A549 (cell line): ENCODE results near the gene OR10AD1. TPM values are rescaled to one million over a fixed set of nuclear protein-coding genes. Genes with fewer than 3 reads are reported as not detected.

Experiments used
- ATAC-seq, 2 experiments: fragments of 200-7000 bp in 1 of 2; fragments of >200 bp in 1 of 2; cut with Nextera tagmentation in 1 of 2; cut with Tn5 transposase in 1 of 2; 3 replicates each; pipeline versions ENCODE4 v1.8.0 to v1.9.1; 2018 to 2020; ENCODE audit warnings: mild to moderate bottlenecking in 1 of 2, moderate library complexity in 1 of 2
- CTCF ChIA-PET: fragments of 300-600 bp; sonication (Branson Sonifier 250); formaldehyde crosslinking; extraction: SDS; loops from one replicate; lab custom pipeline; 2021; ENCODE audit warnings: antibody characterized with exemption, inconsistent platforms; lab: Yijun Ruan, JAX
- POLR2A ChIA-PET: fragments of 350-600 bp; formaldehyde crosslinking; extraction: SDS; loops from one replicate; lab custom pipeline; 2021; ENCODE audit warnings: antibody characterized with exemption, inconsistent platforms; lab: Yijun Ruan, JAX
- DNase-seq, 2 experiments: peaks; one replicate each; pipeline versions ENCODE4 v3.0.0 to v3.0.0-alpha.2; 2011 to 2016; ENCODE audit warnings: low read depth in 1 of 2, low spot score in 1 of 2
- FAIRE-seq: peaks from 2 replicates; lab custom pipeline; 2011; peaks lifted over from hg19 to GRCh38; lab: Jason Lieb, UNC
- H3K27ac ChIP-seq, 2 experiments: fragments of >200 bp; sonication (Bioruptor Twin); formaldehyde crosslinking; 3 replicates each; pipeline ENCODE4 v1.5.1; 2016 to 2017
- H3K4me1 ChIP-seq: fragments of >200 bp; sonication (Bioruptor Twin); formaldehyde crosslinking; 3 replicates; pipeline ENCODE4 v1.6.1; 2016
- H3K4me2 ChIP-seq: fragments of >200 bp; sonication (Bioruptor Twin); formaldehyde crosslinking; 3 replicates; pipeline ENCODE4 v1.6.1; 2016
- H3K4me3 ChIP-seq: fragments of >200 bp; sonication (Bioruptor Twin); formaldehyde crosslinking; 3 replicates; pipeline ENCODE4 v1.5.1; 2016
- H3K9me3 ChIP-seq: fragments of >200 bp; sonication (Bioruptor Twin); formaldehyde crosslinking; 3 replicates; pipeline ENCODE4 v1.6.1; 2016
- BHLHE40 ChIP-seq: IDR thresholded peaks from 2 replicates; pipeline ENCODE4 v1.6.1; 2012; ENCODE audit warnings: low read depth, low read length, inconsistent platforms
- CBX2 ChIP-seq: fragments of 200-600 bp; sonication (generic); IDR thresholded peaks from 2 replicates; pipeline ENCODE4 v1.6.1; 2016; ENCODE audit warnings: low read depth, mild to moderate bottlenecking, borderline replicate concordance
- CEBPB ChIP-seq, 2 experiments: fragments of >200 bp in 1 of 2; sonication (Bioruptor Twin) in 1 of 2; formaldehyde crosslinking in 1 of 2; IDR thresholded peaks; 2 replicates each; pipeline ENCODE4 v1.6.1; 2012 to 2016
- CHD4 ChIP-seq: fragments of 200-600 bp; sonication (generic); IDR thresholded peaks from 2 replicates; pipeline ENCODE4 v1.6.1; 2016; ENCODE audit warnings: antibody characterized with exemption, mild to moderate bottlenecking, borderline replicate concordance
- EHF ChIP-seq: fragments of 250-450 bp; sonication (Bioruptor Pico); IDR thresholded peaks from 2 replicates; pipeline ENCODE4 v1.5.0; 2020; ENCODE audit warnings: mild to moderate bottlenecking
- EP300 ChIP-seq, 2 experiments: fragments of >200 bp; sonication (Bioruptor Twin); formaldehyde crosslinking; IDR thresholded peaks; 2 replicates in 1 of 2; 3 replicates in 1 of 2; pipeline ENCODE4 v1.6.1; 2016 to 2017
- ESRRA ChIP-seq: fragments of 150-350 bp; IDR thresholded peaks from 2 replicates; pipeline ENCODE4 v1.6.1; 2014; ENCODE audit warnings: mild to moderate bottlenecking, low read length, borderline replicate concordance
- FOXS1 ChIP-seq: fragments of 250-450 bp; sonication (Bioruptor Pico); IDR thresholded peaks from 2 replicates; pipeline ENCODE4 v1.5.0; 2020; ENCODE audit warnings: mild to moderate bottlenecking, moderate library complexity
- HDAC2 ChIP-seq: fragments of 200-600 bp; sonication (generic); IDR thresholded peaks from 2 replicates; pipeline ENCODE4 v1.6.1; 2016
- HOXB13 ChIP-seq: fragments of 250-450 bp; sonication (Bioruptor Pico); IDR thresholded peaks from 2 replicates; pipeline ENCODE4 v1.5.0; 2020; ENCODE audit warnings: low read depth, mild to moderate bottlenecking, moderate library complexity
- HOXB5 ChIP-seq: fragments of 250-450 bp; sonication (Bioruptor Pico); IDR thresholded peaks from 2 replicates; pipeline ENCODE4 v1.5.0; 2020; ENCODE audit warnings: mild to moderate bottlenecking, moderate library complexity
- JUNB ChIP-seq: fragments of >200 bp; sonication (Bioruptor Twin); formaldehyde crosslinking; IDR thresholded peaks from 2 replicates; pipeline ENCODE4 v1.6.1; 2016
- KDM5A ChIP-seq: fragments of 200-600 bp; sonication (generic); IDR thresholded peaks from 2 replicates; pipeline ENCODE4 v1.6.1; 2016; ENCODE audit warnings: antibody characterized with exemption, mild to moderate bottlenecking
- MAFK ChIP-seq: fragments of 450-650 bp; IDR thresholded peaks from 2 replicates; pipeline ENCODE4 v1.6.1; 2014; ENCODE audit not compliant: partially characterized antibody
- MYC ChIP-seq: IDR thresholded peaks from 2 replicates; pipeline ENCODE4 v1.6.1; 2012; ENCODE audit warnings: mild to moderate bottlenecking, inconsistent platforms, low read length, improper control_type of control experiment, borderline replicate concordance
- NR3C1 ChIP-seq: fragments of >200 bp; sonication (Bioruptor Twin); formaldehyde crosslinking; IDR thresholded peaks from 3 replicates; pipeline ENCODE4 v1.6.1; 2017
- PHF8 ChIP-seq: fragments of 200-600 bp; sonication (generic); IDR thresholded peaks from 2 replicates; pipeline ENCODE4 v1.6.1; 2016; ENCODE audit warnings: low read depth, mild to moderate bottlenecking, antibody characterized with exemption, moderate library complexity, borderline replicate concordance
- RARB ChIP-seq: fragments of 250-450 bp; sonication (Bioruptor Pico); IDR thresholded peaks from 2 replicates; pipeline ENCODE4 v1.8.0; 2021; ENCODE audit warnings: mild to moderate bottlenecking, moderate library complexity
- RCOR1 ChIP-seq: fragments of 150-350 bp; IDR thresholded peaks from 2 replicates; pipeline ENCODE4 v1.6.1; 2014; ENCODE audit warnings: antibody characterized with exemption, low read length, low read depth
- RFX5 ChIP-seq: fragments of 450-650 bp; IDR thresholded peaks from 2 replicates; pipeline ENCODE4 v1.7.1; 2014; ENCODE audit warnings: antibody characterized with exemption, mild to moderate bottlenecking, moderate library complexity
- RNF2 ChIP-seq: fragments of 200-600 bp; sonication (generic); IDR thresholded peaks from 2 replicates; pipeline ENCODE4 v1.6.1; 2016; ENCODE audit warnings: low read depth, mild to moderate bottlenecking, antibody characterized with exemption, moderate library complexity, borderline replicate concordance
- TFCP2L1 ChIP-seq: fragments of 250-450 bp; sonication (Bioruptor Pico); IDR thresholded peaks from 2 replicates; pipeline ENCODE4 v1.5.0; 2021; ENCODE audit warnings: mild to moderate bottlenecking
- ZC3H11A ChIP-seq: fragments of 450-650 bp; IDR thresholded peaks from 2 replicates; pipeline ENCODE4 v1.6.1; 2014; ENCODE audit warnings: antibody characterized with exemption, mild to moderate bottlenecking
- ZFP36 ChIP-seq: fragments of 450-650 bp; IDR thresholded peaks from 2 replicates; pipeline ENCODE4 v1.6.1; 2014; ENCODE audit warnings: borderline replicate concordance; ENCODE audit not compliant: partially characterized antibody
- ZSCAN20 ChIP-seq: fragments of 250-450 bp; sonication (Bioruptor Pico); IDR thresholded peaks from 2 replicates; pipeline ENCODE4 v1.8.0; 2022; ENCODE audit warnings: mild to moderate bottlenecking, moderate library complexity
- WGBS: methylation state at CpG from one replicate; pipeline ENCODE4 v1.1.6; 2017; ENCODE audit errors: missing lambda C conversion rate; 5-methylcytosine and 5-hydroxymethylcytosine counted together
- polyA plus RNA-seq, 4 experiments: library from polyadenylated mRNA; depleted of rRNA in 3 of 4; stranded (reverse); fragments of >200 nt; fragmentation: RNase III in 1 of 4; extraction: RNeasy Plus Mini Kit Qiagen cat#74134 plus additional on column Dnase treatment in 1 of 4; gene quantifications; 2 replicates in 3 of 4; 3 replicates in 1 of 4; pipeline ENCODE4 v1.2.3, GENCODE V29; 2011 to 2017
- TF ChIP-seq, protein P1 (sequence below): fragments of >200 bp; sonication (Bioruptor Twin); formaldehyde crosslinking; IDR thresholded peaks from 2 replicates; pipeline ENCODE4 v1.6.1; 2016
- TF ChIP-seq, protein P2 (sequence below): fragments of 250-450 bp; sonication (Bioruptor Pico); IDR thresholded peaks from 2 replicates; pipeline ENCODE4 v1.5.0; 2021; ENCODE audit warnings: mild to moderate bottlenecking, moderate library complexity, borderline replicate concordance
- TF ChIP-seq, protein P3 (sequence below): fragments of 150-350 bp; IDR thresholded peaks from 2 replicates; pipeline ENCODE4 v1.6.1; 2014; ENCODE audit warnings: low read depth, mild to moderate bottlenecking, low read length
- TF ChIP-seq, protein P4 (sequence below): IDR thresholded peaks from 2 replicates; pipeline ENCODE4 v1.6.1; 2012; ENCODE audit warnings: low read depth, borderline replicate concordance

OR10AD1 gene
- polyA plus RNA-seq, 2 of the 4 experiments (the other 2 are of a cell fraction): not detected

DNA sequence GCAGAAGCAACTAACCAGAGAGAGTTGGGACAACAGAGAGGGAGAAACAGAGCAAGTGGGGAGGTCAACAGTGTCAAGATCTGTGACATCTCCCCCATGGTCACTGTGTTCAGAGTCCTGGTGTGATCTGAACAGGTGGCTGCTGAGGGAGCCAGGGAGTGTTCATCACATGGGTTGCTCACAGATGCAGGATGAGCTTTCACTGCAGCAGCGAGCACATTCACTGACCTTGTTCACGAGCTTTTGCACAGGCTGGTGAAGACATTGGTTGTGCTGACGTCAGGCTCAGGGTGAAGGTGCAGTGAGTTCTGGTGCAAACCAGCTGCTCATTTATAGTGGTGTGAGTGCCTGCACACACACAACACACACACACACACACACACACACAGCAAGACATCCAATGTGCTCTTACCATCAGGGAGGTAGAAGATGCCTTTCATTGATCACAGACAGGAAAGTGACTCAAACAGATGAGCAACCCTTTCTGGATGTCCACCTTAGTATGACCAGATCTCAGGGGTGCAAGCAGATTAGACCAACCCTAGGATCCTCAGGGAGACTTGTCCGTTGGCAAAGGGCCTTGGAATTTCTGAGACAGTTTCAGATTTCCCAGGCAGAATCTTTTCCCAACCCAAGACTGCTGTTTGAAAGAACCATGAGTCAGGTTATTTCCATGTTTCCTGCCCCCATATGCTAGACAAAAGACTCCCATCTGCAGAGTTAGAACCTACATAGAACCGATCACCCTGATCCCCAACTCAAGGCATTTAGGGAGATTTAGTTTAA lies 44.3 kb upstream of the OR10AD1 start:
- H3K9me3 ChIP-seq: peaks cover 6% of the 10 kb centered on the region; the same call in 2 of the 3 replicates
- ChIA-PET CTCF (interaction anchor here (0.6 kb wide), 1 partner anchor 1928 kb away, joined by 3 read pairs; no protein-coding TSS in a partner anchor), POLR2A (no interaction called here)
- H3K4me2 ChIP-seq: no peak overlapping the region
- no peak for TF ChIP-seq RCOR1
- TF ChIP-seq EHF (CRISPR knock-in tag): no peak
- TF ChIP-seq BHLHE40: no peak
- no peak for TF ChIP-seq FOXS1 (CRISPR knock-in tag)
- no peak for TF ChIP-seq CEBPB (IDR thresholded peaks at IDR 0.05)
- no peak for TF ChIP-seq ZC3H11A
- TF ChIP-seq KDM5A: no peak
- TF ChIP-seq, protein P1, sequence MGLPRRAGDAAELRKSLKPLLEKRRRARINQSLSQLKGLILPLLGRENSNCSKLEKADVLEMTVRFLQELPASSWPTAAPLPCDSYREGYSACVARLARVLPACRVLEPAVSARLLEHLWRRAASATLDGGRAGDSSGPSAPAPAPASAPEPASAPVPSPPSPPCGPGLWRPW: no peak
- TF ChIP-seq MYC: no peak
- TF ChIP-seq ZSCAN20 (CRISPR knock-in tag): no peak
- TF ChIP-seq HOXB5 (CRISPR knock-in tag): no peak
- TF ChIP-seq RNF2: no peak
- TF ChIP-seq, protein P2, sequence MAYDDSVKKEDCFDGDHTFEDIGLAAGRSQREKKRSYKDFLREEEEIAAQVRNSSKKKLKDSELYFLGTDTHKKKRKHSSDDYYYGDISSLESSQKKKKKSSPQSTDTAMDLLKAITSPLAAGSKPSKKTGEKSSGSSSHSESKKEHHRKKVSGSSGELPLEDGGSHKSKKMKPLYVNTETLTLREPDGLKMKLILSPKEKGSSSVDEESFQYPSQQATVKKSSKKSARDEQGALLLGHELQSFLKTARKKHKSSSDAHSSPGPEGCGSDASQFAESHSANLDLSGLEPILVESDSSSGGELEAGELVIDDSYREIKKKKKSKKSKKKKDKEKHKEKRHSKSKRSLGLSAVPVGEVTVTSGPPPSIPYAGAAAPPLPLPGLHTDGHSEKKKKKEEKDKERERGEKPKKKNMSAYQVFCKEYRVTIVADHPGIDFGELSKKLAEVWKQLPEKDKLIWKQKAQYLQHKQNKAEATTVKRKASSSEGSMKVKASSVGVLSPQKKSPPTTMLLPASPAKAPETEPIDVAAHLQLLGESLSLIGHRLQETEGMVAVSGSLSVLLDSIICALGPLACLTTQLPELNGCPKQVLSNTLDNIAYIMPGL (CRISPR knock-in tag): no peak
- H3K27ac ChIP-seq: no peak overlapping the region
- 12% methylated on average over 5 of the region's 5 CpGs for WGBS
- FAIRE-seq: no peak
- H3K4me3 ChIP-seq: no peak overlapping the region
- ATAC-seq: no peak; a peak in 1 of 6 replicates
- DNase-seq: no peak
- no peaks in the 10 kb centered on the region for H3K4me1 ChIP-seq

DNA sequence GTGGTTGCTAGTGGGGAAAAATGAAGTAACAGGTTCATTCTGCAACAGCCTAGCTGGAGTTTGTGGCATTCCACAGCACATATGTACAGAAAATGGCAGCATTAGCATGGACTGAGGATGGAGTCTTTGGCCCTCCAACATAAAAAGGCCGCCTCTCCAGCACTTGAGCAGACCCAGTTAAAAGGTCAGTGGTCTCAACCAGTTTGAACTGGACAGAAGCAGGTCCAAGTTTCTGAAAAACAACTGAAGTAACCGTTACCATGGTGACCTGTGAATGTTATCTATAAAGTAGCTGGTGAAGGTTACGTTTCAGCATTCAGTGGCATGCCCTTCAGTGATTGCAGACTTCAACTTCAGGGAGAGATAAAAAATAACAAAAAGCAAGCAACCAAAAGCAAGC lies 34.1 kb upstream of the OR10AD1 start:
- Histone ChIP-seq H3K4me2 (no peak overlapping the region), H3K9me3 (peaks cover 5% of the 10 kb centered on the region; the same call in 1 of the 3 replicates), H3K4me1 (no peaks in the 10 kb centered on the region), H3K27ac (no peak overlapping the region), H3K4me3 (no peak overlapping the region)
- WGBS: 5% methylated on average over 3 of the region's 3 CpGs
- FAIRE-seq (no peak), DNase-seq (no peak), ATAC-seq (no peak)
- POLR2A ChIA-PET: no interaction called here
- TF ChIP-seq ZFP36 (no peak), ESRRA (no peak), EP300 (IDR thresholded peaks at IDR 0.05) (no peak), PHF8 (no peak), EHF (CRISPR knock-in tag) (no peak), JUNB (no peak), CHD4 (no peak), TFCP2L1 (no peak), NR3C1 (no peak)
- TF ChIP-seq, all 56 proteins: peak for 0
- CTCF ChIA-PET: interaction anchor here (1.0 kb wide), 1 partner anchor 48 kb away, joined by 4 read pairs; no protein-coding TSS in a partner anchor

DNA sequence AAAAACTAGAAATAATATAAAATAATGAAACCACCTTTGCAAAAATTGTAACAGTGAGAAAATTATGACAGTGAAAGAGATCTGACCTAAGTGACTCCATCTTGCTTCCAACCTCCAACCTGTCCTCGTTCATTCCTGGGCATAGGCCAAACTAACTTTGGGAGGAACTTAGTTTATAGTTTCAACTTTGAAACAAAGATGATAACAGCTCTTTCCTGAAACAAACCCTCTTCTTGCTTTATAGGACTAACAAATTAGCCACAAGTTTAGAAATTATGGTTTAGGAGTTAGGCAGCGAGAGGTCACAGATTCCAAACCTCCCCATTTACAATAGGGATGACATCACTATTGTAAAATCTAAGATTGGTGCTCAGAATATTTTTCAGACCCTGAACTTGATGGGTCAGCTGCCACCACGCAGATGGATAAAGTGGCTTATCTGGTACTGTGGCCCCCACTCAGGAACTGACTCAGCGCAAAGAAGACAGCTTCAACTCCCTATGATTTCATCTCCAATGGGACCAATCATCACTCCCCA lies 32.8 kb upstream of the OR10AD1 start:
- Histone ChIP-seq H3K4me3 (no peak overlapping the region), H3K4me2 (no peak overlapping the region), H3K9me3 (no peaks in the 10 kb centered on the region), H3K4me1 (no peaks in the 10 kb centered on the region), H3K27ac (no peak overlapping the region)
- WGBS: 24% methylated on average over 4 of the region's 4 CpGs
- DNase-seq (no peak), FAIRE-seq (no peak), ATAC-seq (no peak)
- TF ChIP-seq, protein P3, sequence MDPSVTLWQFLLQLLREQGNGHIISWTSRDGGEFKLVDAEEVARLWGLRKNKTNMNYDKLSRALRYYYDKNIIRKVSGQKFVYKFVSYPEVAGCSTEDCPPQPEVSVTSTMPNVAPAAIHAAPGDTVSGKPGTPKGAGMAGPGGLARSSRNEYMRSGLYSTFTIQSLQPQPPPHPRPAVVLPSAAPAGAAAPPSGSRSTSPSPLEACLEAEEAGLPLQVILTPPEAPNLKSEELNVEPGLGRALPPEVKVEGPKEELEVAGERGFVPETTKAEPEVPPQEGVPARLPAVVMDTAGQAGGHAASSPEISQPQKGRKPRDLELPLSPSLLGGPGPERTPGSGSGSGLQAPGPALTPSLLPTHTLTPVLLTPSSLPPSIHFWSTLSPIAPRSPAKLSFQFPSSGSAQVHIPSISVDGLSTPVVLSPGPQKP: no peak
- TF ChIP-seq CBX2: no peak
- TF ChIP-seq HOXB13 (CRISPR knock-in tag): no peak
- TF ChIP-seq HDAC2: no peak
- TF ChIP-seq FOXS1 (CRISPR knock-in tag): no peak
- no peak for TF ChIP-seq RFX5
- no peak for TF ChIP-seq MYC
- TF ChIP-seq, protein P4, sequence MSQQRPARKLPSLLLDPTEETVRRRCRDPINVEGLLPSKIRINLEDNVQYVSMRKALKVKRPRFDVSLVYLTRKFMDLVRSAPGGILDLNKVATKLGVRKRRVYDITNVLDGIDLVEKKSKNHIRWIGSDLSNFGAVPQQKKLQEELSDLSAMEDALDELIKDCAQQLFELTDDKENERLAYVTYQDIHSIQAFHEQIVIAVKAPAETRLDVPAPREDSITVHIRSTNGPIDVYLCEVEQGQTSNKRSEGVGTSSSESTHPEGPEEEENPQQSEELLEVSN: no peak
- TF ChIP-seq RARB (CRISPR knock-in tag): no peak
- TF ChIP-seq RCOR1: no peak
- TF ChIP-seq NR3C1: no peak
- no peak for TF ChIP-seq ZFP36
- no peak for TF ChIP-seq MAFK
- ChIA-PET POLR2A (no interaction called here), CTCF (no interaction called here)
